GM13977 (cell line): ENCODE measurements around the gene ZEB2.

Experiments
- DNase-seq: peaks from one replicate; pipeline ENCODE4 v3.0.0; 2012; ENCODE audit warnings: low spot score
- CTCF ChIP-seq: IDR thresholded peaks from 2 replicates; pipeline ENCODE4 v1.5.1; 2012; ENCODE audit warnings: mild to moderate bottlenecking, control low read depth; ENCODE audit not compliant: insufficient read depth; ENCODE audit errors: extremely low read depth, missing control alignments
- in situ Hi-C: fragments of 300-500 bp; cut with MboI; formaldehyde crosslinking; loops from one replicate; pipeline ENCODE4 v1.12.0; 2022; ENCODE audit warnings: low sequenced_read_pairs, low pct_unique_long_range_greater_than_20kb, mixed read lengths, inconsistent platforms; ENCODE audit not compliant: unreplicated experiment

ZEB2 gene

GRCh38 chr2:144409241-144409640 is 110.7 kb downstream of the ZEB2 start:
- no peak for DNase-seq
- no peak for TF ChIP-seq CTCF
- in situ Hi-C loops = no loop called here

- in situ Hi-C loops = no loop called here
- no peak for DNase-seq
- TF ChIP-seq CTCF = no peak
Observed at GRCh38 chr2:144407262-144407661, 112.7 kb downstream of the ZEB2 start.

- no peak for TF ChIP-seq CTCF
- in situ Hi-C loops = no loop called here
Observed at GRCh38 chr2:144405982-144406788, 113.7 kb downstream of the ZEB2 start.

GRCh38 chr2:144405321-144405720 is 114.6 kb downstream of the ZEB2 start:
- no peak for DNase-seq
- in situ Hi-C loops = no loop called here
- no peak for TF ChIP-seq CTCF

More at GRCh38 chr2:144405982-144406788, 113.7 kb downstream of the ZEB2 start:
- no peak for DNase-seq

- in situ Hi-C loops = no loop called here
- no peak for TF ChIP-seq CTCF
- DNase-seq = no peak
Observed at GRCh38 chr2:144404586-144405314, 115.2 kb downstream of the ZEB2 start.

- in situ Hi-C loops = no loop called here
Observed at GRCh38 chr2:144403933-144404332, 116.0 kb downstream of the ZEB2 start.

More at GRCh38 chr2:144403933-144404332, 116.0 kb downstream of the ZEB2 start:
- no peak for DNase-seq
- TF ChIP-seq CTCF = no peak
